HepG2 (cell line): ENCODE data around the gene SMYD2. TPM values are rescaled to one million over a fixed set of nuclear protein-coding genes. Genes with fewer than 3 reads are reported as not detected.

Source experiments
- AKAP8 ChIP-seq: sonication (generic); formaldehyde crosslinking; IDR thresholded peaks from 2 replicates; pipeline ENCODE4 v1.5.1; 2020; ENCODE audit warnings: mild to moderate bottlenecking, missing genetic modification reagents
- CCAR2 ChIP-seq: fragments of 200-400 bp; formaldehyde crosslinking; optimal IDR thresholded peaks from 2 replicates; pipeline ENCODE3; 2018; ENCODE audit warnings: low read depth, mild to moderate bottlenecking, low read length, moderate library complexity
- EED ChIP-seq: sonication (generic); formaldehyde crosslinking; IDR thresholded peaks from 2 replicates; pipeline ENCODE4 v1.5.0; 2020; ENCODE audit warnings: mild to moderate bottlenecking, missing genetic modification reagents
- FOXM1 ChIP-seq: sonication (generic); formaldehyde crosslinking; IDR thresholded peaks from 2 replicates; pipeline ENCODE4 v1.5.0; 2020; ENCODE audit warnings: missing genetic modification reagents
- GATAD1 ChIP-seq: IDR thresholded peaks from 2 replicates; pipeline ENCODE4 v1.6.1; 2016; ENCODE audit warnings: missing genetic modification reagents, missing compliant biosample characterization
- HDAC2 ChIP-seq: sonication (generic); formaldehyde crosslinking; IDR thresholded peaks from 2 replicates; pipeline ENCODE4 v1.4.0; 2020; ENCODE audit warnings: missing genetic modification reagents
- KDM2A ChIP-seq: sonication (generic); formaldehyde crosslinking; IDR thresholded peaks from 2 replicates; pipeline ENCODE4 v1.4.0; 2020; ENCODE audit warnings: low read depth, missing genetic modification reagents, borderline replicate concordance
- MYNN ChIP-seq: sonication (generic); formaldehyde crosslinking; IDR thresholded peaks from 2 replicates; pipeline ENCODE4 v1.4.0; 2020; ENCODE audit warnings: mild to moderate bottlenecking, low read depth, missing genetic modification reagents
- NFRKB ChIP-seq: fragments of 450-650 bp; IDR thresholded peaks from 2 replicates; pipeline ENCODE4 v1.6.1; 2017
- PAX8 ChIP-seq: sonication (generic); formaldehyde crosslinking; IDR thresholded peaks from 2 replicates; pipeline ENCODE4 v1.8.0; 2022; ENCODE audit warnings: mild to moderate bottlenecking, missing genetic modification reagents, borderline replicate concordance
- PRDM10 ChIP-seq: sonication (generic); formaldehyde crosslinking; IDR thresholded peaks from 2 replicates; pipeline ENCODE4 v1.4.0; 2020; ENCODE audit warnings: low read depth, missing genetic modification reagents
- PRPF4 ChIP-seq: fragments of 200-400 bp; formaldehyde crosslinking; IDR thresholded peaks from 2 replicates; pipeline ENCODE4 v1.6.1; 2016; ENCODE audit warnings: low read length, low read depth; ENCODE audit not compliant: poor library complexity, severe bottlenecking
- ZNF263 ChIP-seq: sonication (generic); formaldehyde crosslinking; IDR thresholded peaks from 2 replicates; pipeline ENCODE4 v1.4.0; 2020; ENCODE audit warnings: missing genetic modification reagents
- ZNF580 ChIP-seq: IDR thresholded peaks from 2 replicates; pipeline ENCODE4 v1.6.1; 2016; ENCODE audit warnings: low read depth, borderline replicate concordance
- ZNF607 ChIP-seq: sonication (generic); formaldehyde crosslinking; IDR thresholded peaks from 2 replicates; pipeline ENCODE4 v1.5.1; 2020; ENCODE audit warnings: missing genetic modification reagents, mild to moderate bottlenecking, borderline replicate concordance
- polyA plus RNA-seq, 8 experiments: library from polyadenylated mRNA; depleted of rRNA in 3 of 8; stranded (reverse) in 7 of 8; unstranded in 1 of 8; fragments of >200 nt; fragmentation: Illumina TruSeq in 4 of 8; extraction: Trizol in 4 of 8; gene quantifications; 2 replicates each; pipeline versions ENCODE4 v1.2.1 to v1.2.3, GENCODE V29; 2011 to 2016; ENCODE audit warnings: low read depth in 4 of 8, missing spikeins in 1 of 8, mixed read lengths in 1 of 8; ENCODE audit not compliant: insufficient read depth in 1 of 8
- total RNA-seq, 5 experiments: library from RNA; depleted of rRNA; stranded (reverse); fragments of >200 nt; fragmentation: Illumina TruSeq; extraction: Trizol; gene quantifications; 2 replicates each; pipeline ENCODE4 v1.2.3, GENCODE V29; 2016; ENCODE audit warnings: low read depth in 1 of 5
- TF ChIP-seq, protein P1 (sequence below): sonication (generic); formaldehyde crosslinking; IDR thresholded peaks from 2 replicates; pipeline ENCODE4 v1.5.0; 2020; ENCODE audit warnings: mild to moderate bottlenecking, missing genetic modification reagents
- TF ChIP-seq, protein P2 (sequence below): sonication (generic); formaldehyde crosslinking; IDR thresholded peaks from 2 replicates; pipeline ENCODE4 v1.5.0; 2020; ENCODE audit warnings: mild to moderate bottlenecking, missing genetic modification reagents, moderate library complexity
- TF ChIP-seq, protein P3 (sequence below): IDR thresholded peaks from 2 replicates; pipeline ENCODE4 v1.6.1; 2016; ENCODE audit warnings: missing compliant biosample characterization, missing genetic modification reagents, borderline replicate concordance
- TF ChIP-seq, protein P4 (sequence below): sonication (generic); formaldehyde crosslinking; IDR thresholded peaks from 2 replicates; pipeline ENCODE4 v1.4.0; 2020; ENCODE audit warnings: mild to moderate bottlenecking, missing genetic modification reagents

Gene SMYD2
- total and polyA plus RNA-seq, 2 of the 13 experiments (the other 11 are each of a cell fraction or from before 2014, with no cell fraction given), result 72.7 to 139 TPM

DNA sequence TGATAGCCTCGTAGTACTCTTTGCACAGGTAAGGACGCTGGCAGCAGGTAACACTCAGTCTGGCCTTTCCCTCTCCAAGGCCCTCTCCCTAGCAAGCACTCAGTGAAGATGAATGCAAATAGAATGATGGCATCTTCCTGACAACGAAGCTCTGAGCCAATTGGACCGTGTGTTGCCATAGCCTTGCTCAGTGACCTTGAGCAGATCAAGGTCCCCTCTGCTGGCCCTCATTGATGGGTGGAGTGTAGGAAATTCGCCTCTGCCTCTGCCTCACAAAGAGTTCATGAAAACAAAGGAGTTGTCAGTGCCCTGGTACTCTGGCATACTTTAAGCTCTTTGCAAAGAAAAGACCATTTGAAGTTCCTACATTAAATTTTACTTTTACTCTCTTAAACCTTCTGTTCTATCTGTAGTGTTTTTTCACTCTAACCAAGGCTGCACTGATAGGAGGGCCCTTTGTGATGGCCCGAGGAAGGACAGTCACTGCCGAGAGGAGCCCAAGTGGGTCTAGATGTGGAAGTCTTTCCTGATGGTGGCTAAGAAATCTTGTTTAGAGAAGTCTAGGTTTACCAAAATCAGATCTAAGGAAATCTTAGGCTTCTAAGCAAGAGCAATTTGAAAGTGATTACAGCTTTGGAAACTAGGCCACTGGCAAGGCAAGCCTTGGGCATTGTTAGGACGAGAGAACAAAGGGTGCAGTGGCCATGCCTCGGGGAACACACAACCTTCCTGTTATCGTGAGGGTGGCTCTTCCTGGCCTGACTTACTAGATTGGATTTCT is 38.2 kb downstream of the SMYD2 start (continued):
- no peak for TF ChIP-seq PRDM10 (CRISPR knock-in tag)
- TF ChIP-seq AKAP8 (CRISPR knock-in tag), result no peak
- TF ChIP-seq, protein P1, sequence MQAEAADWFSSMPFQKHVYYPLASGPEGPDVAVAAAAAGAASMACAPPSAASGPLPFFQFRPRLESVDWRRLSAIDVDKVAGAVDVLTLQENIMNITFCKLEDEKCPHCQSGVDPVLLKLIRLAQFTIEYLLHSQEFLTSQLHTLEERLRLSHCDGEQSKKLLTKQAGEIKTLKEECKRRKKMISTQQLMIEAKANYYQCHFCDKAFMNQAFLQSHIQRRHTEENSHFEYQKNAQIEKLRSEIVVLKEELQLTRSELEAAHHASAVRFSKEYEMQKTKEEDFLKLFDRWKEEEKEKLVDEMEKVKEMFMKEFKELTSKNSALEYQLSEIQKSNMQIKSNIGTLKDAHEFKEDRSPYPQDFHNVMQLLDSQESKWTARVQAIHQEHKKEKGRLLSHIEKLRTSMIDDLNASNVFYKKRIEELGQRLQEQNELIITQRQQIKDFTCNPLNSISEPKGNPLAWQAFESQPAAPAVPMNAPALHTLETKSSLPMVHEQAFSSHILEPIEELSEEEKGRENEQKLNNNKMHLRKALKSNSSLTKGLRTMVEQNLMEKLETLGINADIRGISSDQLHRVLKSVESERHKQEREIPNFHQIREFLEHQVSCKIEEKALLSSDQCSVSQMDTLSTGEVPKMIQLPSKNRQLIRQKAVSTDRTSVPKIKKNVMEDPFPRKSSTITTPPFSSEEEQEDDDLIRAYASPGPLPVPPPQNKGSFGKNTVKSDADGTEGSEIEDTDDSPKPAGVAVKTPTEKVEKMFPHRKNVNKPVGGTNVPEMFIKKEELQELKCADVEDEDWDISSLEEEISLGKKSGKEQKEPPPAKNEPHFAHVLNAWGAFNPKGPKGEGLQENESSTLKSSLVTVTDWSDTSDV (CRISPR knock-in tag), result no peak
- TF ChIP-seq CCAR2, result no peak
- no peak for TF ChIP-seq KDM2A
- no peak for TF ChIP-seq FOXM1 (CRISPR knock-in tag)
- TF ChIP-seq GATAD1 (CRISPR knock-in tag), result 0 out of 2 replicates have a peak, but pooled peaks have one; percentile 16
- TF ChIP-seq, protein P2, sequence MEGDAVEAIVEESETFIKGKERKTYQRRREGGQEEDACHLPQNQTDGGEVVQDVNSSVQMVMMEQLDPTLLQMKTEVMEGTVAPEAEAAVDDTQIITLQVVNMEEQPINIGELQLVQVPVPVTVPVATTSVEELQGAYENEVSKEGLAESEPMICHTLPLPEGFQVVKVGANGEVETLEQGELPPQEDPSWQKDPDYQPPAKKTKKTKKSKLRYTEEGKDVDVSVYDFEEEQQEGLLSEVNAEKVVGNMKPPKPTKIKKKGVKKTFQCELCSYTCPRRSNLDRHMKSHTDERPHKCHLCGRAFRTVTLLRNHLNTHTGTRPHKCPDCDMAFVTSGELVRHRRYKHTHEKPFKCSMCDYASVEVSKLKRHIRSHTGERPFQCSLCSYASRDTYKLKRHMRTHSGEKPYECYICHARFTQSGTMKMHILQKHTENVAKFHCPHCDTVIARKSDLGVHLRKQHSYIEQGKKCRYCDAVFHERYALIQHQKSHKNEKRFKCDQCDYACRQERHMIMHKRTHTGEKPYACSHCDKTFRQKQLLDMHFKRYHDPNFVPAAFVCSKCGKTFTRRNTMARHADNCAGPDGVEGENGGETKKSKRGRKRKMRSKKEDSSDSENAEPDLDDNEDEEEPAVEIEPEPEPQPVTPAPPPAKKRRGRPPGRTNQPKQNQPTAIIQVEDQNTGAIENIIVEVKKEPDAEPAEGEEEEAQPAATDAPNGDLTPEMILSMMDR, result peak; percentile 34
- TF ChIP-seq EED (CRISPR knock-in tag), result no peak
- peak; percentile 90 for TF ChIP-seq HDAC2 (CRISPR knock-in tag)
- TF ChIP-seq ZNF263, result no peak
- no peak for TF ChIP-seq ZNF607 (CRISPR knock-in tag)
- TF ChIP-seq, protein P3, sequence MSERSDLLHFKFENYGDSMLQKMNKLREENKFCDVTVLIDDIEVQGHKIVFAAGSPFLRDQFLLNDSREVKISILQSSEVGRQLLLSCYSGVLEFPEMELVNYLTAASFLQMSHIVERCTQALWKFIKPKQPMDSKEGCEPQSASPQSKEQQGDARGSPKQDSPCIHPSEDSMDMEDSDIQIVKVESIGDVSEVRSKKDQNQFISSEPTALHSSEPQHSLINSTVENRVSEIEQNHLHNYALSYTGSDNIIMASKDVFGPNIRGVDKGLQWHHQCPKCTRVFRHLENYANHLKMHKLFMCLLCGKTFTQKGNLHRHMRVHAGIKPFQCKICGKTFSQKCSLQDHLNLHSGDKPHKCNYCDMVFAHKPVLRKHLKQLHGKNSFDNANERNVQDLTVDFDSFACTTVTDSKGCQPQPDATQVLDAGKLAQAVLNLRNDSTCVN (CRISPR knock-in tag), result no peak
- TF ChIP-seq MYNN, result no peak
- no peak for TF ChIP-seq ZNF580 (CRISPR knock-in tag)
- TF ChIP-seq PAX8 (CRISPR knock-in tag), result no peak
- TF ChIP-seq PRPF4, result no peak
- TF ChIP-seq, protein P4, sequence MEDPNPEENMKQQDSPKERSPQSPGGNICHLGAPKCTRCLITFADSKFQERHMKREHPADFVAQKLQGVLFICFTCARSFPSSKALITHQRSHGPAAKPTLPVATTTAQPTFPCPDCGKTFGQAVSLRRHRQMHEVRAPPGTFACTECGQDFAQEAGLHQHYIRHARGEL (CRISPR knock-in tag), result no peak
- TF ChIP-seq NFRKB, result no peak
